Epithelial cell of prostate (primary cell): ENCODE data around the gene EMP3.
"Not testable (repeated sequence)": the region's sequence is repeated elsewhere in the genome, so short reads cannot be mapped to it uniquely, and the experiment has no call there.

ENCODE experiments used
- DNase-seq: peaks from one replicate; pipeline ENCODE4 v3.0.0-alpha.2; 2011; ENCODE audit warnings: low read depth, low spot score
- H3K27ac ChIP-seq: fragments of 450-650 bp; 2 replicates; pipeline ENCODE4 v1.5.1; 2017; ENCODE audit warnings: mild to moderate bottlenecking

EMP3 gene

DNA sequence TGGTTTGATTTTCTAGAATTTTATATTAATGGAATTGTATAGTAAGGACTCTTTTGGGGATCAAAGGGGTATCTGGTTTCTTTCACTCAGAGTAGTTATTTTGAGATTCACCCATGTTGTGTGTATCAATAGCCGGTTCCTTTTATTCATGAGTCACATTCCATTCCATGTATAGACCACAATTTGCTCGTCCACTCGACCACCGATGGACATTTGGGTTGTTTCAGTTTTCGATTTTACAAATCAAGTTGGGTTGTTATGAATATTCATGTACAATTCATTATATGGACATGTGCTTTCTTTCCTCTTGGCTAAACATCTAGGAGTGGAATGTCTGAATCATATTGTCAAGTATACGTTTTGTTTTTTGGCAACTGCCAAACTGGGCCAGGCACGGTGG, 9.6 kb upstream of the EMP3 start:
- no peak for DNase-seq
- no peak overlapping the region for H3K27ac ChIP-seq

DNA sequence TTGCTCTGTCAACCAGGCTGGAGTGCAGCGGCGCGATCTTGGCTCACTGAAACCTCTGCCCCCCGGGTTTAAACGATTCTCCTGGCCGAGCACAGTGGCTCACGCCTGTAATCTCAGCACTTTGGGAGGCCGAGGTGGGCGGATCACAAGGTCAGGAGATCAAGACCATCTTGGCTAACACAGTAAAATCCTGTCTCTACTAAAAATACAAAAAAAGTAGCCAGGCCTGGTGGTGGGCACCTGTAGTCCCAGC, 7.7 kb upstream of the EMP3 start:
- H3K27ac ChIP-seq = not testable (repeated sequence)

DNA sequence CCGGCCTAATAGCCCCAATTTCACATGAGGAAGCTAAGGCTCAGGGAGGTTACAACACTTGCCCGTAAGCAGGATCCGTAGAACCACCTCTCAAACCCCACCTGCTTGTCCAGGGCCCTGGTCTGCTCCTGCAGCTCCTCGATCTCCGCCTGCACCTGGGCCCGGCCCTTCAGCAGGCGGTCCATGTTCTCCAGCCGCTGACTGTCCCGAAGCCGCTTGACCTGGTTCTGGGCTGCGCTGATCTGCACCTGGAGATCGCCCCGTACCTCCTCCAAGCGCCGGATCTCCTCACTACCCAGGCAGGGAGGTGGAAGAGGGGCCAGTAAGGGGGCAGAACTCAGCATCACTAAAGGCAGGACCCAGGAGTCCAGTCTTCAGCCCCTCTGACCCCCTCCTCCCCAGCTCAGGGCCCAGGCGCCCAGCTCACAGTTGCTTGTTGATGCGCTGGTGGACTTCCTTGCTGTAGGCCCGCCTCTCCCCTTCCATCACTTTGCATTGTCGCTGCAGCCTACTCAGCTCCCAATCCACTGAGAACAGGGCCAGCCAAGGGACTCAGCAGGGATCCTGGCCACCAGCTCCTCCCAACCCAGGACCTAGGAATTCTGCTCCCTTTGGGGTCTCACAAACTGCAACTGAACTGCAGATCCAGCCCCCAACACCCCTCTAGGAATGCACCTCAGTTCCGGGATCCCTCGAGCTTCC, 6.9 kb upstream of the EMP3 start:
- no peak for DNase-seq
- H3K27ac ChIP-seq = no peak overlapping the region

More for the DNA sequence above, 7.7 kb upstream of the EMP3 start:
- not testable (repeated sequence) for DNase-seq

DNA sequence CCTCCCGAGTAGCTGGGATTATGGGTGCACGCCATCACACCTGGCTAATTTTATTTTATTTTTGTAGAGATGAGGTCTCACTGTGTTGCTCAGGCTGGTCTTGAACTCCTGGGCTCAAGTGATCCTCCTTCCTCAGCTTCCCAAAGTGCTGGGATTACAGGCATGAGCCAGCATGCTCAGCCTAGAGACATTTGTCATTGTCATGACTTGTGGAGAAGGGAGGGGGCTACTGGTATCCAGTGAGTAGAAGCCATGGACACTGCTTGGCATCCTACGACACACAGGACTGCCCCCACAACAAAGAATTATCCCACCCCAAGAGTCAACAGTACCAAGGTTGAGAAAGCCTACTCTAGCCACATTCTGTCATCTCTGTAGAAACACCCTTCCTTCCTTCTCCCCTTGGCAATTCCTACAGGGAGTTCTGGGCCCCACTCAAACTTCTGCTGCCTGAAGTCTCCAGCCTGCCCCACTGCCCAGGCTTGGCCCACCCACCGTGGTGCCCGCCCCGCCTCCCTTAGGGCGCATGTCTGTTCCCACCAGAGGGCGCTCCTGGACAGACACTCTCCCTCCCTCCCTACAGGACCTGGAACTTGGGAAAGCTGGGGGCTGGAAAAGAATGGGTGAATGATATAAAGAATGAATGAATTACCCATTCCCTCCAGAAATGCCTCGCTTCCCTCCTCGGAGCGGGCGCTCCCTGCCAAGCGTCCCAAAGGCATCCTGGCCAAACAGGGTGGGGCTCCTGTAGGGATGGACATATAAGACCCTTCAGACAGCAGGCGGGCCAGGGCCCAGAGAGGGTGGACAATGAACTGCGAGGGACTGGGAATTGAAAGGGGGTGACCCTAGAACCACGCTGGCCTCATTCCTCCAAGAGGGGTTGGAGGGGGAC, 5.5 kb upstream of the EMP3 start:
- no peak for DNase-seq
- H3K27ac ChIP-seq = no peak overlapping the region

DNA sequence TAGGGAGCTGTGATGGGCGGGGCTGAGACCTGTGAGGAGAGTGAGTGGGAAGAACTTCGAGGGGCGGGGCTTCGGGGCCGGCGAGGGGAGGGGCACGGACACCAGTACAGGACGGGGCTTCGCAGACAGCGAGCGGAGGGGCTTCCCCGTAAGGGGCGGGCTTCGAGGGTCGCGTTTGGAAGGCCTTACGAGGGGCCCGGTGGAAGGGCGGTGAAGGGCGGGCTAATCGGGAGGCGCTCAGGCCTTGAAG, 4.1 kb upstream of the EMP3 start:
- H3K27ac ChIP-seq = peak overlapping the region; percentile 85
- DNase-seq = peak; percentile 66

DNA sequence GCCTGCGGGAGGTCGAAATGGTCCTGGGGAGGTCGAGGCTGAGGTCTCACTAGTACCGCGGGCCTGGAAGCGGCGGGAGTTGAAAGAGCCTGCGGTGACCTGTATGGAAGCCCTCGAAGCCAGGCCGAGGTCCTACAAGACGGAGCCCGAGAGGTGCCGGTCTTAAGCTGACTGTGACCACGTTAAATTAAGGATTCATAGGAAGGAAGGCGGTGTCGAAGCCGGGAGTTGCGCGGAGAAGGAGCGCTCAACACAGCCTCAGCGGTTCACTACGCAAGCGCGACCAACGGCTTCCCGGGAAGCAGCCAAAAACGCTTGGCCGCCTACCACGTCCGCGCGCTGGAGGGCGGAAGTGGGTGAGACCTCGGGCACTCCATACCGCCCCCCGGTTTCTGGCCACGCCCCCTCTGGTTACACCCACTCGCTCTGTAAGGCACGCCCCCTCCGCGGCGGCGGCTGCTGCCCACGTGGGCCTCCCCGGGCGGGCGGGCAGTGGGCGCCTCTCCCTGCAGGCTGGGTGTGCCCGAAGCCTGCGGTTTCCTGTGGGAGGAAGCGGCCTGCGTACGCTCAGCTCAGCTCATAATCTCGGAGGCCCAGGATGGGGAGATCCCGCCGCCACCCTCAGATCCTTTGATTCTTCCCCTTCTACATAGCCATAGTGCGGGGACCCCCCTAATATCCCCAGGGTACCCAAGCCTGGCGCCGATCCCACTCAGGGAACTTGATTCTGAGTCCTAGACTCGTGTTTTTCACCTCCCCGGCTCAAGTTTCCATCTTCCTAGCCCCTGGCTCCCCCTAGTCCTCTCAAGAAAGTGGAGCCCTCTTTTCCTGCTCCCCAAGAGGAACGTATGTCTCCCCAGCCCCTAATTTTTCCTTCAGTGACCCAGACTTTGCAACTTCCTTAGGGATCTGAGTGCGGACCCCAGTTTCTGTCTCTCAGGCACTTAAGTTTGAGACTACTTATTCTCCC, 3.4 kb upstream of the EMP3 start:
- H3K27ac ChIP-seq = peak overlapping the region; percentile 85
- DNase-seq = peak; percentile 87

DNA sequence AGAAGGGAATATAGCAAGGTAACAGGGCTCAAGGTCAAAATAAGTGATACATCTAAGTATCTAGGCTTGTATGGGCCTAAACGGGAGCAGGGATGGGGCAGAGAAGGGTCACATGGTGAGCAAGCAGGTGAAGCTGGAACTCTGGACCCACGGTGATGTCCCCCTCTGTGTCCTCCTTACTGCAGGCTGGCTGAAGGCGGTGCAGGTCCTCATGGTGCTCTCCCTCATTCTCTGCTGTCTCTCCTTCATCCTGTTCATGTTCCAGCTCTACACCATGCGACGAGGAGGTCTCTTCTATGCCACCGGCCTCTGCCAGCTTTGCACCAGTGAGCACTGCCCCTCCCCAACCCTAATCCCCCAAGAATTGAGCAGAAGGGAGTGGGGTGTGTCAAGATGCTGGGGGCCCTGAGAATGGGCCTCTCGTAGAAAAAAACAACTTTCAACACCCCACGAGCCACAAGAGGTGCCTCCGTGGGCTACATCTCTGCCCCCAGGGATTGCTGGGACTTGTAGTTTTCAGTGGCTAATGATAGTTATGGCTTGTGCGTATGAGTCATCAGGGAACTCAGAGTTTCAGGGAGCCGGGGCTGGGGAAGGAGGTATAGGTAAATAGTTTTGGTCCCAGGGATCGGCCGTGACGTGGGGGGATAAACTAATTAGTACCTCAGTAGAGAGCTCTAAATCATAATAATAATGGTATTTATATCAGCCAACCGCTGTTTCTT, 4.0 kb downstream of the EMP3 start:
- peak overlapping the region; percentile 32 for H3K27ac ChIP-seq
- no peak for DNase-seq

DNA sequence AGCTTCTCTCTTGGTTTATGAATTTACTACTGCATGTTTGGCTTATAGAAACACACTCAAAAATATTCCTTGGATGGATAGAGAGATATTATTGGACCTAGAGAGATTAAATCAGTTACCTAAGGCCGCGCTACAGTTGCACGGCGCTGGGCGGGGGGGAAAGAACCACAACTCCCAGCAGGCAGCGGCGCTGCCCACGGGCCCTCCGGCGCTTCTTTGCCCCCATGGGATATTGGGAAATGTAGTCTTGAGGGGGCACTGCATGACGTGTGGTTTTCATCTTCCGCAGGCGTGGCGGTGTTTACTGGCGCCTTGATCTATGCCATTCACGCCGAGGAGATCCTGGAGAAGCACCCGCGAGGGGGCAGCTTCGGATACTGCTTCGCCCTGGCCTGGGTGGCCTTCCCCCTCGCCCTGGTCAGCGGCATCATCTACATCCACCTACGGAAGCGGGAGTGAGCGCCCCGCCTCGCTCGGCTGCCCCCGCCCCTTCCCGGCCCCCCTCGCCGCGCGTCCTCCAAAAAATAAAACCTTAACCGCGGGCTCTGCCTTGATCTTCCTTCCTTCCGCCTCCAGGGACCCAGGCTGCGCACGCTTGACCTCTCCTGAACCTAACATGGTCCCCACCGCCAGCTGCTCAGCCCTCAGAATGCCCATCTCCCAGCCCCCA, 4.8 kb downstream of the EMP3 start:
- H3K27ac ChIP-seq = peak overlapping the region; percentile 32
- no peak for DNase-seq

DNA sequence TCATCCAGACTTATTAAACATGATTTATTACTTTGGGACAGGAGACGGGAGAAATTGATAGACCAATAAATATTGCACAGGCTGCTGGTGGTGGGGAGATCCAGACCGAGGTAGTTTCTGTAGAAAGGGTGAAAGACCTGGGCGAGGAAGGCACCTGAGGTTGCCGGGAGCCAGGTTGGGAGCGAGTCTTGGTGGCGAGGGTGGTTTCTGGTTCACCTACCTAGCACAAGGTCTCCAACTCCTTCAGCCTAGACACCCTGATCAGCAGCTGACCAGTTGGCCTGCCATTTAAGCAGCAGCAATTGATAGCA, 7.0 kb downstream of the EMP3 start:
- DNase-seq = no peak
- peak overlapping the region; percentile 64 for H3K27ac ChIP-seq

DNA sequence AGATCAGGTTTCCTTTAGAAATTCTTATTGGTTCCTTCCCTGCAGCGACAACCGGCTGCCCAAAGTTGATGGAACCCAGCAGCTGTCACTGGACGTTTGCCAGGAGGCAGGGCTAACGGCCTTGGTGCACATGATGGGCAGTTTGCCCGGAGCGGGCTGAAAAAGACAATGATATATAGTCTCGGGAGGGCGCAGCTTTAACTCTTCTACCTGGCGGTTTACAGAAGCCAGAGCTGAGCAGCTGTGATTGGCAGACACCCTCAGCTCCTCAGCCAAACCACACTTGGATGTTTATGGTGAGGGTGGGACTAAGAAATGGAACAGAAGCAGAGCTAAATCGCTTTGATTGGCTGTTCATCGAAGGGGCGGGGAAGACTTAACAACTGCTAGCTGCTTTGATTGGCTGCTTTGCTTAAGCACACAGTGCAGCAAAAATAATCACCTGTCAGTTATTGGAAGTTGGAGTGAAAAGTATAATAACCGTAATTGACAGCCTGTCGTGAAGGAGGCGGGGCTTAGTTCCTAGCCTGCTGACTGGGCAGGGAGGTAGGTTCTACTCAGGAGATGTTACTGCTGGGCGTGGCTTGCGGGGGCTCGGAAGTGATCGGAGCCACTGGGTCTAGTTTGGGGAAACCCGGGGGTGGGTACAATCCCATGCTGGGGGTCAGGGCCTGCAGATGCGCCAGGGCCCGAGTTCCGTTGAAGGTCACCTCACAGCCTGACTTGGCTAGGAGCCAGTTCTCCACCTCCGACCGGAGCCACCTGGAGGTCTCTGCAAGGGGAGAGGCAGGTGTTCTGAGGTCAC, 7.5 kb downstream of the EMP3 start:
- H3K27ac ChIP-seq = peak overlapping the region; percentile 64
- peak; percentile 100 for DNase-seq

DNA sequence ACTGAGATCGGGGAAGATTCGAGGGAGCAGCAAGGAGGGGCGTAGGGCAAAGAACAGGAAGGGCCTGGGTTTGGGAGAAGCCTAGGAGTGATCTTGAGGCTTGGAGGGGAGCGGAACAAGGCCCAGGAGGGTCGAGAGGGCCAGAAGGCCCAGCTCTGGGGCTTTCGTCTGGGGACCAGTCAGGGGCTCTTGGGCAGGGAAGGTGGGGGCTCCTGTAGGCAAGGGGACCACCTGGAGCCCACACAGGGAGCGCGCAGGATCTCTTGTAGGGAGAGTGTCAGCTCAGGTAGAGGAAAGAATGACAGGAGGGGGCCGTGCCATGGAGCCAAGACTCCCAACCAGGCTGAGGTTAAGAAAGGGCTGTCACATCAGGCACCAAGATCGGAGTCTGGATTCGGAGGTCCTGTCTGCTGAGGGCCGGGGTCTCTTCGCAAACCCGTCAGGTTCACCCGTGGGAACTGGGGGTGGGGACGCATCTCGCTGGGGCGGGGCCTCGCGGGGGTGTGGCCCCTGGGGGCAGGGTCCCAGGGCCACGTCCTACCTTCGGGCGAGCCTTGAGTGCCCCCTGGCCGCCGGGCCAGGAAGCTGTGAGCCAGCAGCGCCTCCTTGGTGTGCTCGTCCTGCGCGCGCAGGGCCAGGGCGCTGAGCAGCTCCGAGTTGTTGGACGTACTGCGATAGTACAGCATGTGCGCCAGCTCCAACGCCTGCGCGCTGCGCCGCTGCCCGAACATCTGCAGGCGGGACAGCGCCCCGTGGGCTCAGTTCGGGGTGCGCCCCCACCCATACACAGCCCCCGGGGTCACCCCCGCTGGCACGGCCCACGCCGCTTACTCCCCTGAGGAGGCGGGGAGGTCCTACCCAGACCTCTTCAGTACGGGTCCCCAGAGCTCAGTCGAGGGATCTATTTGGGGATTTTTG, 8.4 kb downstream of the EMP3 start:
- DNase-seq = peak; percentile 67
- peak overlapping the region; percentile 64 for H3K27ac ChIP-seq

DNA sequence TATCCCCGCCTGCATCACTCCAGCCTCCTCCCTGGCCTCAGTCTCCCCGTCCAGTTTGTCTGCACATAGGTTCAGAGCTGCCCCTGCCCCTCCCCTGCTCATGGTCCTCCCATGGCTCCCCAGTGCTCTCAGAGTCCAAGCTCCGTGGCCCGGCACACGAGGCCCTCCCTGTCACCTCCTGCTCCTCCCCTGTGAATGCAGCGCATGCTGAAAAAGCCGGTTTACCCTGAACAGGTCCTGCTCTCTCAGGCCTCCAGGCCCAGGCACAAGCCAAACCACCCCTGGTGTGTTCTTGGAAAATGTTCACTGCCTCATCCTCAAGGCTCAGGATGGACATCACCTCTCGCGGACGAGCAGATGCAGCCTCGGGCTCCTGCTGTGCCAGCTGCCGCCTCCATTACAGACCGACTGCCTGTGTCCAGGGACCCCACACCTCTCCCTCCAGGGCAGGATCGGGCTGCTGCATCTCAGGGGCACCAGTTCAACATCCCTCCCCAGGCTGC, 13.0 kb downstream of the EMP3 start:
- H3K27ac ChIP-seq = no peak overlapping the region
- DNase-seq = no peak

DNA sequence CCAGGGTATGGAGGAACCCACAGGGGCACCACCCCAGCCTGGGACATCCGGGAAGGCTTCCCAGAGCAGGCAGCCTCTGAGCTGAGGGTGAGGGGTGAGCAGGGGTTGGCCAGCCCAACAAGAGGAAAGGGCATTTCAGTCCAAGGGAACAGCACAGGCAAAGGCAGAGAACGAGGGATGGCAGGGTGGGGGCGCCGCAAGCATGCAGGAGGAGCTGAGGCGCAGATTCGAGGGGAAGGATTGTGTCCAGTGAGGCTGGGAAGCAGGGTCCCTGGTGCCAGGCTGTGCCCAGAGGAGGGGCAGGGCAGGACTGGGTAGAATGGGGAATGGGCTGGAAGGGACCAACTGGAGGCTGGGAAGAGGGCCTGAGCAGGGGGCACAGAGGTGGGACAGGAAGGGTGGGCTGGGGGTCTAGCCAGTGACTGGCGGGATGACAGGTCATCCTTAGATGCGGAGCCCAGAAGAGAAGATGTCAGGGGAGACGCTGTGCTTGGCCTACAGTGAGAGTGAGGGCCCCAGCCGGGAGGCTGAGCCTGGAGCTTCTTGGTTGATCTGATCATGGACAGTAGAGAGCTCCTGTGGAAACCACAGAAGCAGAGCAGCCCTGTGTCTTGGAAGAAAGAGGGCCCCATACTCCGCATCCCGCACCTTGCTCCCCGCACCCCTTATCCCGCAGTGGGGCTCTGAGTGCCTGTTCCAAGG, 13.6 kb downstream of the EMP3 start:
- no peak overlapping the region for H3K27ac ChIP-seq
- no peak for DNase-seq

DNA sequence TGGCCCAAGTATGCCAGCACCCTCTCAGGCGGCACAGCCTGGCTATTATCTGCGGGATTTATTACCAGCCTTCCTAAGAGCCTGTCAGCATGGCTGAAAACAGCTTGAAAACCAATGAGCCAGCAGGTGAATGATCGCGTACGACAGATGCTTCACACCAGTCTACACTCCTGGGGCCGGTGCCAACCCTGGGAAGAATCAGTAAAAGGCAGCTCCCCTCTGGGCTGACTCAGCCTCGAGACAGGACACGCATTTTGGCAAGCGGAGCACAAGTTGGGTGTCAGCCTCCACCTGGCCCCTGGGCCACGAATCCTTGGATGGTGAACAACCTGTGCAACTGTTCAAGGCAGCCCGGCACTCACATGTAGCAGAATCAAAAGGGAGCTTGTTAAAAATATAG, 15.6 kb downstream of the EMP3 start:
- H3K27ac ChIP-seq = no peak overlapping the region
- peak; percentile 76 for DNase-seq

DNA sequence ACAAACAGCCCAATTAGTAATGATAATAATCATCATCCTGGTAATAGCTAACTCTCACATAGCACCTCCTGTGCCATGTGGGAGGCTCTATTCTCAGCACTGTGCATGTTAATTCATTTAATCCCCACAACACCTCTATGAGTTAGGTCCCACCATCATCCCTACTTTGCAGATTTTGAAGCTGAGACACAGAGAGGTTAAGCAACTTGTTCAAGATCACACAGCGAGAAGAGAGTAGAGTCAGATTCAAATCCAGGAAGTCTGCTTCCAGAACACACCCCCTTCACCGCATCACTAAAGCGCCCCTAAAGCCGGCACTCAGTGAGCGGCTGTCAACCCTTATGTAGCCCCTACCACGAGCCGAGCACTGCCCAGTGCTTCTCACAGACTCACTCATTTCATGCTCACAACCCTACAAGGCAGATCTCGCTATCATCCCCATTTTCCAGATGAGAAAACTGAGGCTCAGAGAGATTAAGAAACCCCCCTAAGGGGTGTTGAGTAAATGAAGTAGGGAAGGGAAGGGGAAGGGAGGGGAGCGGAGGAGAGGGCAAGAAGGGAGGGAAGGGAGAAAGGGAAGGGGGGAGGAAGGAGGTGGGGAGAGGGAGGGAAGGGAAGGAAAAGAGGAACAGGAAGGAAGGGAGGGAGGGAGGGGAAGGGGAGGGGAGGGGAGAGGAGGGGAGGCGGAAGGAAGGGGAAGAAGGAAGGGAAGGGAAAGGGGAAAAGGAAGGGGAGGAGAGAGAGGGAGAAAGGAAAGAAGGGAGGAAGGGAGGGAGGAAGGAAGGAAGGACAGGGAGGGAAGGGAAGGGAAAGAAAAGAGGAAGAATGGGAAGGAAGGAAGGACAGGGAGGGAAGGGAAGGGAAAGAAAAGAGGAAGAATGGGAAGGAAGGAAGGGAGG, 16.4 kb downstream of the EMP3 start:
- no peak for DNase-seq
- no peak overlapping the region for H3K27ac ChIP-seq

DNA sequence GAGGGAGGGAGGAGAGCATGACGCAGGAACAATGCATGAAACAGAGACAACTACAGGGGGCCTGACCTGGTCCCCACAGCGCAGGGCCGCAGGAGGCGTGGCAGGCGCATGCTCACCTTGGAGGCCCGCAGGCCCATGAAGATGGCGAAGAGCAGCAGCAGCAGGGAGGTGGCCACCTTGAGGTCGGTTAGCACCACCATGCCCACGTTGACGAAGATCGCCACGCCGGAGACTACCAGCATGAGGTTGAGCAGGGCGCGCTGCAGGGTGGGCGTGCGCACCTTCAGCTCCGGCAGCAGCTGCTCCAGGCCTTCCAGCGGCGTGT, 17.0 kb downstream of the EMP3 start:
- no peak for DNase-seq
- no peak overlapping the region for H3K27ac ChIP-seq
